Activated T-cell treated with anti-CD3 and anti-CD28 coated beads, Interleukin-2, amount 50 U/mL, for 72 hours (primary cell): Measurements from ENCODE around the gene GALNT2. TPM values are rescaled to one million over a fixed set of nuclear protein-coding genes. Genes with fewer than 3 reads are reported as not detected.

Experiments
- ATAC-seq, 2 donors: fragments of 150-1000 bp; cut with Tn5 transposase; replicated peaks in 1 of 2; 2 replicates each; pipeline ENCODE4 v1.10.0; 2021; ENCODE audit warnings: moderate library complexity in 2 of 2, mild to moderate bottlenecking in 1 of 2
- DNase-seq, 2 donors: peaks; one replicate each; pipeline ENCODE4 v3.0.0; 2021 to 2022; ENCODE audit warnings: mixed read lengths in 1 of 2
- H3K27ac Mint-ChIP-seq: one replicate; pipeline ENCODE4 v1.8.0; 2022; ENCODE audit warnings: mild to moderate bottlenecking, moderate library complexity, mixed read lengths
- H3K27me3 Mint-ChIP-seq: one replicate; pipeline ENCODE4 v1.8.0; 2022; ENCODE audit warnings: low read depth, mixed read lengths
- H3K36me3 Mint-ChIP-seq, 2 donors: one replicate each; pipeline ENCODE4 v1.8.0; 2022; ENCODE audit warnings: mixed read lengths in 2 of 2, mild to moderate bottlenecking in 1 of 2; ENCODE audit not compliant: insufficient read depth in 2 of 2
- H3K4me1 Mint-ChIP-seq: one replicate; pipeline ENCODE4 v1.8.0; 2022; ENCODE audit warnings: low read depth, mixed read lengths
- H3K4me3 Mint-ChIP-seq, 2 donors: one replicate each; pipeline ENCODE4 v1.8.0; 2022; ENCODE audit warnings: mild to moderate bottlenecking in 2 of 2, mixed read lengths in 2 of 2, moderate library complexity in 2 of 2
- H3K9me3 Mint-ChIP-seq, 2 donors: one replicate each; pipeline ENCODE4 v1.8.0; 2022; ENCODE audit warnings: mixed read lengths in 2 of 2
- total RNA-seq, 2 donors: library from RNA; stranded (reverse); gene quantifications; one replicate each; pipeline ENCODE4 v1.2.3, GENCODE V29; 2022

The GALNT2 gene
- total RNA-seq, 2 donors from 2014 or later: 50.2 to 67.6 TPM

GRCh38 chr1:230068952-230069684 is 2.1 kb downstream of the GALNT2 start:
- peaks cover 74% of the 10 kb centered on the region for H3K4me1 Mint-ChIP-seq
- H3K9me3 Mint-ChIP-seq: peaks cover 1 to 3% of the 10 kb centered on the region in 2 donors
- peaks cover 2 to 7% of the 10 kb centered on the region in 2 donors for H3K36me3 Mint-ChIP-seq
- H3K27ac Mint-ChIP-seq: peak overlapping the region; percentile 91
- no peaks in the 10 kb centered on the region for H3K27me3 Mint-ChIP-seq
- DNase-seq (no peak), ATAC-seq (no peak)
- peak overlapping the region; percentile 87 to 98 for H3K4me3 Mint-ChIP-seq

GRCh38 chr1:230069796-230070195 is 2.8 kb downstream of the GALNT2 start:
- H3K4me3 Mint-ChIP-seq: peak overlapping the region; percentile 87 to 98
- H3K4me1 Mint-ChIP-seq: peaks cover 76% of the 10 kb centered on the region
- peaks cover 2 to 7% of the 10 kb centered on the region in 2 donors for H3K36me3 Mint-ChIP-seq
- peaks cover 0 to 3% of the 10 kb centered on the region in 2 donors for H3K9me3 Mint-ChIP-seq
- no peak overlapping the region for H3K27ac Mint-ChIP-seq
- ATAC-seq: no peak
- no peaks in the 10 kb centered on the region for H3K27me3 Mint-ChIP-seq
- DNase-seq: peak in 1 of 2 donors; percentile 7

- H3K4me1 Mint-ChIP-seq: peaks cover 74% of the 10 kb centered on the region
- no peaks in the 10 kb centered on the region for H3K9me3 Mint-ChIP-seq
- DNase-seq: no peak
- no peak for ATAC-seq
- no peak overlapping the region for H3K27ac Mint-ChIP-seq
- H3K4me3 Mint-ChIP-seq: peak overlapping the region in 1 of 2 donors; percentile 87
- no peaks in the 10 kb centered on the region for H3K27me3 Mint-ChIP-seq
- peaks cover 0 to 3% of the 10 kb centered on the region in 2 donors for H3K36me3 Mint-ChIP-seq
Observed at GRCh38 chr1:230070321-230071208, 3.5 kb downstream of the GALNT2 start.

- H3K9me3 Mint-ChIP-seq: no peaks in the 10 kb centered on the region
- ATAC-seq (no peak), DNase-seq (no peak)
- peaks cover 74% of the 10 kb centered on the region for H3K4me1 Mint-ChIP-seq
- no peaks in the 10 kb centered on the region for H3K27me3 Mint-ChIP-seq
- no peak overlapping the region for H3K4me3 Mint-ChIP-seq
- H3K27ac Mint-ChIP-seq: no peak overlapping the region
- peaks cover under 1% of the 10 kb centered on the region in 2 donors for H3K36me3 Mint-ChIP-seq
Observed at GRCh38 chr1:230071316-230071715, 4.3 kb downstream of the GALNT2 start.

- no peak for DNase-seq
- ATAC-seq: no peak
- Mint-ChIP-seq H3K4me1 (peaks cover 81% of the 10 kb centered on the region), H3K27ac (no peak overlapping the region), H3K36me3 (peaks cover 3% of the 10 kb centered on the region in 2 donors), H3K27me3 (no peaks in the 10 kb centered on the region), H3K4me3 (no peak overlapping the region), H3K9me3 (no peaks in the 10 kb centered on the region)
Observed at GRCh38 chr1:230072296-230072695, 5.3 kb downstream of the GALNT2 start.

GRCh38 chr1:230072866-230073265 is 5.8 kb downstream of the GALNT2 start:
- ATAC-seq: no peak
- Mint-ChIP-seq H3K27me3 (no peaks in the 10 kb centered on the region), H3K4me1 (peaks cover 87% of the 10 kb centered on the region), H3K9me3 (no peaks in the 10 kb centered on the region), H3K4me3 (no peak overlapping the region), H3K36me3 (peaks cover 3% of the 10 kb centered on the region in 2 donors), H3K27ac (no peak overlapping the region)
- DNase-seq: no peak

GRCh38 chr1:230073371-230074035 is 6.5 kb downstream of the GALNT2 start:
- H3K4me1 Mint-ChIP-seq: peaks cover 88% of the 10 kb centered on the region
- H3K27ac Mint-ChIP-seq: no peak overlapping the region
- ATAC-seq (peak; percentile 54 to 59), DNase-seq (peak in 1 of 2 donors; percentile 11)
- H3K27me3 Mint-ChIP-seq: no peaks in the 10 kb centered on the region
- peaks cover 3 to 4% of the 10 kb centered on the region in 2 donors for H3K36me3 Mint-ChIP-seq
- no peaks in the 10 kb centered on the region for H3K9me3 Mint-ChIP-seq
- H3K4me3 Mint-ChIP-seq: peak overlapping the region in 1 of 2 donors; percentile 37

- no peaks in the 10 kb centered on the region for H3K9me3 Mint-ChIP-seq
- H3K36me3 Mint-ChIP-seq: peaks cover 3 to 4% of the 10 kb centered on the region in 2 donors
- H3K4me3 Mint-ChIP-seq: no peak overlapping the region
- no peak overlapping the region for H3K27ac Mint-ChIP-seq
- ATAC-seq (no peak), DNase-seq (no peak)
- peaks cover 80% of the 10 kb centered on the region for H3K4me1 Mint-ChIP-seq
- no peaks in the 10 kb centered on the region for H3K27me3 Mint-ChIP-seq
Observed at GRCh38 chr1:230074270-230074669, 7.2 kb downstream of the GALNT2 start.

GRCh38 chr1:230074762-230075161 is 7.7 kb downstream of the GALNT2 start:
- peaks cover 80% of the 10 kb centered on the region for H3K4me1 Mint-ChIP-seq
- no peaks in the 10 kb centered on the region for H3K9me3 Mint-ChIP-seq
- no peaks in the 10 kb centered on the region for H3K27me3 Mint-ChIP-seq
- peaks cover 3 to 4% of the 10 kb centered on the region in 2 donors for H3K36me3 Mint-ChIP-seq
- DNase-seq (no peak), ATAC-seq (no peak)
- no peak overlapping the region for H3K27ac Mint-ChIP-seq
- no peak overlapping the region for H3K4me3 Mint-ChIP-seq

GRCh38 chr1:230076121-230076520 is 9.1 kb downstream of the GALNT2 start:
- Mint-ChIP-seq H3K36me3 (peaks cover 3 to 4% of the 10 kb centered on the region in 2 donors), H3K4me1 (peaks cover 76% of the 10 kb centered on the region), H3K4me3 (peak overlapping the region; percentile 44 to 52), H3K27ac (peak overlapping the region; percentile 94), H3K27me3 (no peaks in the 10 kb centered on the region), H3K9me3 (no peaks in the 10 kb centered on the region)
- ATAC-seq (no peak), DNase-seq (no peak)

GRCh38 chr1:230077011-230077410 is 10.0 kb downstream of the GALNT2 start:
- H3K4me3 Mint-ChIP-seq: peak overlapping the region; percentile 55 to 77
- peak in 1 of 2 donors; percentile 11 for DNase-seq
- no peaks in the 10 kb centered on the region for H3K27me3 Mint-ChIP-seq
- H3K9me3 Mint-ChIP-seq: no peaks in the 10 kb centered on the region
- peak; percentile 55 to 68 for ATAC-seq
- H3K36me3 Mint-ChIP-seq: peaks cover 5 to 6% of the 10 kb centered on the region in 2 donors
- peaks cover 75% of the 10 kb centered on the region for H3K4me1 Mint-ChIP-seq
- peak overlapping the region; percentile 94 for H3K27ac Mint-ChIP-seq

- H3K9me3 Mint-ChIP-seq: peaks cover 2% of the 10 kb centered on the region in 2 donors
- H3K4me3 Mint-ChIP-seq: peak overlapping the region; percentile 55 to 77
- H3K27me3 Mint-ChIP-seq: no peaks in the 10 kb centered on the region
- ATAC-seq: peak; percentile 37 to 42
- no peak for DNase-seq
- peaks cover 9 to 11% of the 10 kb centered on the region in 2 donors for H3K36me3 Mint-ChIP-seq
- peaks cover 75% of the 10 kb centered on the region for H3K4me1 Mint-ChIP-seq
- peak overlapping the region; percentile 94 for H3K27ac Mint-ChIP-seq
Observed at GRCh38 chr1:230077436-230078213, 10.6 kb downstream of the GALNT2 start.
